Left ventricle myocardium inferior (tissue), 1 donor: ENCODE results near the gene SENP1. TPM values are rescaled to one million over a fixed set of nuclear protein-coding genes. Genes with fewer than 3 reads are reported as not detected.

Experiments used
- DNase-seq: peaks from one replicate; pipeline ENCODE4 v3.0.0-alpha.2; 2020
- H3K27ac ChIP-seq: fragments of 200-600 bp; replicated peaks from 2 replicates; pipeline ENCODE4 v1.8.0; 2021
- H3K27me3 ChIP-seq: fragments of 200-600 bp; 2 replicates; pipeline ENCODE4 v1.8.0; 2021; ENCODE audit warnings: low read depth
- H3K36me3 ChIP-seq: fragments of 200-600 bp; 2 replicates; pipeline ENCODE4 v1.8.0; 2021
- H3K4me1 ChIP-seq: fragments of 200-600 bp; 2 replicates; pipeline ENCODE4 v1.8.0; 2021
- H3K4me3 ChIP-seq: fragments of 200-600 bp; 2 replicates; pipeline ENCODE4 v1.8.0; 2021; ENCODE audit warnings: mild to moderate bottlenecking, moderate library complexity
- H3K9me3 ChIP-seq: fragments of 200-600 bp; replicated peaks from 2 replicates; pipeline ENCODE4 v1.8.0; 2021
- CTCF ChIP-seq: fragments of 200-600 bp; IDR thresholded peaks from 2 replicates; pipeline ENCODE4 v1.8.0; 2021; ENCODE audit warnings: antibody characterized with exemption, mild to moderate bottlenecking, borderline replicate concordance
- intact Hi-C: fragments of 100-400 bp; cut with micrococcal nuclease; formaldehyde crosslinking; loops from one replicate; pipeline ENCODE4 v1.11.0; 2022
- total RNA-seq: library from RNA; stranded (reverse); fragmentation: NEBNext Ultra II Directional; extraction: Animal tissue kit (Norgen Biotek cat#: 25700); gene quantifications from one replicate; pipeline ENCODE4 v1.2.1, GENCODE V29; 2021
- donor health status: DM: no; HTN: yes; CAD: no; lungs with severe emphysema.

The SENP1 gene
- total RNA-seq, 1 donor from 2014 or later = 5.3 TPM

- Histone ChIP-seq H3K27ac (no peak overlapping the region), H3K27me3 (peaks cover 78% of the 10 kb centered on the region), H3K36me3 (no peaks in the 10 kb centered on the region), H3K4me3 (peak overlapping the region; percentile 70), H3K9me3 (no peaks in the 10 kb centered on the region), H3K4me1 (peaks cover 47% of the 10 kb centered on the region)
- intact Hi-C loops = no loop called here
- no peak for DNase-seq
- TF ChIP-seq CTCF = no peak
Measured at GRCh38 chr12:48005001-48005749, 100.7 kb downstream of the SENP1 start.

GRCh38 chr12:48004053-48004941 lies 101.6 kb downstream of the SENP1 start, which contains the start of gene COL2A1:
Gene COL2A1 (minus strand): TSS chr12:48004476. CDS start chr12:48004321, 155 bp downstream.
- Histone ChIP-seq H3K36me3 (no peaks in the 10 kb centered on the region), H3K9me3 (no peaks in the 10 kb centered on the region), H3K4me3 (peak within 1 kb of the TSS; percentile 70), H3K27ac (no peak within 1 kb of the TSS), H3K4me1 (peaks cover 47% of the 10 kb centered on the region), H3K27me3 (peaks cover 70% of the 10 kb centered on the region)
- DNase-seq = no peak
- TF ChIP-seq CTCF = no peak
- intact Hi-C loops = no loop called here

- Histone ChIP-seq H3K9me3 (no peaks in the 10 kb centered on the region), H3K36me3 (no peaks in the 10 kb centered on the region), H3K4me3 (peak overlapping the region; percentile 70), H3K4me1 (peaks cover 47% of the 10 kb centered on the region), H3K27ac (no peak overlapping the region), H3K27me3 (peaks cover 63% of the 10 kb centered on the region)
- intact Hi-C loops = no loop called here
- no peak for TF ChIP-seq CTCF
- no peak for DNase-seq
Measured at GRCh38 chr12:48003226-48004052, 102.4 kb downstream of the SENP1 start.

- Histone ChIP-seq H3K27me3 (peaks cover 63% of the 10 kb centered on the region), H3K9me3 (no peaks in the 10 kb centered on the region), H3K4me3 (peak overlapping the region; percentile 70), H3K27ac (no peak overlapping the region), H3K4me1 (peaks cover 47% of the 10 kb centered on the region), H3K36me3 (no peaks in the 10 kb centered on the region)
- no peak for TF ChIP-seq CTCF
- intact Hi-C loops = no loop called here
- no peak for DNase-seq
Measured at GRCh38 chr12:48002773-48003218, 103.1 kb downstream of the SENP1 start.

- intact Hi-C loops = no loop called here
- H3K27me3 ChIP-seq = peaks cover 62% of the 10 kb centered on the region
- TF ChIP-seq CTCF = no peak
Measured at GRCh38 chr12:48002414-48002730, 103.5 kb downstream of the SENP1 start.

More at GRCh38 chr12:48002414-48002730, 103.5 kb downstream of the SENP1 start:
- no peaks in the 10 kb centered on the region for H3K36me3 ChIP-seq
- H3K4me1 ChIP-seq = peaks cover 47% of the 10 kb centered on the region
- no peak for DNase-seq
- H3K4me3 ChIP-seq = peak overlapping the region; percentile 70
- H3K9me3 ChIP-seq = no peaks in the 10 kb centered on the region
- no peak overlapping the region for H3K27ac ChIP-seq
